Medulla oblongata (tissue), 1 donor: Measurements from ENCODE around the gene ZFP36.
A peak's percentile ranks its signal among the peaks of the same experiment; 100 is the strongest.

ENCODE experiments used
- DNase-seq: peaks from one replicate; pipeline ENCODE4 v3.0.0-alpha.2; 2015; ENCODE audit errors: extremely low spot score

The ZFP36 gene

GRCh38 chr19:39384839-39385568 lies 21.6 kb upstream of the ZFP36 start:
- no peak for DNase-seq

GRCh38 chr19:39385629-39386411 lies 20.8 kb upstream of the ZFP36 start:
- no peak for DNase-seq

GRCh38 chr19:39386557-39386956 lies 20.1 kb upstream of the ZFP36 start:
- no peak for DNase-seq

- no peak for DNase-seq
These were observed 18.0 kb upstream of the ZFP36 start for GRCh38 chr19:39388657-39389056.

GRCh38 chr19:39389631-39390414 lies 16.8 kb upstream of the ZFP36 start:
- no peak for DNase-seq

- no peak for DNase-seq
These were observed 16.2 kb upstream of the ZFP36 start for GRCh38 chr19:39390451-39390750.

GRCh38 chr19:39390751-39391437 lies 15.8 kb upstream of the ZFP36 start, which contains the start of the genes MED29 and PAF1:
TSS of gene MED29 (plus strand) at chr19:39391378. CDS start at chr19:39391423, 45 bp downstream.
TSS of gene PAF1 (minus strand) at chr19:39391106. CDS start at chr19:39390864, 242 bp downstream.
- peak; percentile 100 for DNase-seq

- peak; percentile 86 for DNase-seq
These were observed 9.0 kb upstream of the ZFP36 start for GRCh38 chr19:39397360-39398296.

GRCh38 chr19:39398297-39398864 lies 8.3 kb upstream of the ZFP36 start:
- peak; percentile 73 for DNase-seq

GRCh38 chr19:39399668-39400050 lies 7.0 kb upstream of the ZFP36 start:
- DNase-seq: no peak

GRCh38 chr19:39400061-39400460 lies 6.6 kb upstream of the ZFP36 start:
- DNase-seq: no peak

GRCh38 chr19:39401070-39401548 lies 5.5 kb upstream of the ZFP36 start:
- DNase-seq: no peak

- peak; percentile 65 for DNase-seq
These were observed 4.9 kb upstream of the ZFP36 start for GRCh38 chr19:39401549-39402345.

GRCh38 chr19:39402346-39403300 lies 4.0 kb upstream of the ZFP36 start:
- DNase-seq: peak; percentile 84

- DNase-seq: peak; percentile 88
These were observed 3.0 kb upstream of the ZFP36 start for GRCh38 chr19:39403331-39404312.

GRCh38 chr19:39405261-39405957 lies 1.2 kb upstream of the ZFP36 start:
- no peak for DNase-seq
